ENCODE results near the gene IER5.

- TF ChIP-seq POLR2A (IDR thresholded peaks at IDR 0.05) (no peak), CTCF (IDR thresholded peaks at IDR 0.05) (no peak)
Observed at GRCh38 chr1:181113059-181113641, 24.6 kb downstream of the IER5 start.
